NOMO-1 (cell line): ENCODE measurements around the gene PGPEP1.

Source experiments
- DNase-seq, 2 experiments: peaks; one replicate each; lab custom pipeline; 2025; ENCODE audit not compliant: unreplicated experiment in 2 of 2; lab: John Stamatoyannopoulos, UW

Gene PGPEP1

DNA sequence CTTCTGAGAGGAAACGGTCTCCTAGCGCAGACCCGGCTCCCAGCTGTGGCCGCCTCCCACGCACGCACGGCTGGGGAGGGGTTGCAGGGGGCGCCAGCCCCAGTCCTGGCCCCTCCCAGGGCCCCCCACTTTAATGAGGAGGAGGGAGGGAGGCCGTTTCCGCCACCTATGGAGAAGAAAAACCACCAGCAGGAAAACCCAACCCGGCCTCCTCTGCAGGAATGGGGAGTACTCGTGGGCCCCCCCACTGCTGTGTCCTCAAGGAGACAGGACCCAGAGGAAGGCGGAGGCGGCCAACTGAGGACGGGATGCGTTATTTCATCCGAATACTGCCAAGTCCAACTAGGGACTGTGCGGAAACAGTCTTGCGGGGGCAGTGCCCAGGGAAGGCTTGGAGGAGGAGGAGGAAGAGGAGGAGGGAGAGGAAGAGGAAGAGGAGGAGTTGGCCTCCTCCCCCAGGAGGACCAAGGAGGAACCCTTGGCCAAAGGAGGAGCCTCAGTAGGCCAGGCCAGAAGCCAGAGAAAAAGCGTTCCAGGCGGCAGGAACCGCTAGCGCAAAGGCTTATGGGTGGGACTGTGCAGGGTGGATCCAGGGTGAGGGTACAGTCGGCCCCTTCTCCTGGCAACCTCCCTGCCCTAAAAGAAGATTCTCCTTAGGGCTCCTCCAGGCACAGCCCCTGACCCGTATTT is 74.9 kb downstream of the PGPEP1 start:
- peak; percentile 60 to 63 for DNase-seq

DNA sequence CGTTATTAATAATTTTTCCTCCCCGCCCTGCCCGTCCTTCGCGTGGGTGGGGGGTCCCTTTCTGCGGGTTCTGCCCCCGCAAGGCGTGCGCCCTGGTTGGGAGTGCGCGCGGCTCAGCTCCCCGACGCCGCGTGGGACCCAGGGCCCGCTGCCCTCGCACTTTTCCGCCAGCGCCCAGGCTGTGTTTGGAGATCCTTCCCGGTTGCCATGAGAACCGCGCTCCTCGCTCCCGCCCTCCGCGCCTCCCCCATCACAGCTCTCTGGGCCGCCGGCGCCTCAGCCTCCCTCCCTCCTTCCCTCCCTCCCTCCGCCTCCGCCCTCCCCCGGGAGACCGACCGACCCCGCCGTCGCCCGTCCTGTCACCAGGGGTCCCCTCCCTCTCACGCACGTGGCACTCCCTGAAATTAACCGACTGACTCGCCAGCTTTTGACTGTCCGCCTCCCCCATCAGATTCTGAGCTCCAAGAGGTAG is 76.4 kb downstream of the PGPEP1 start:
- peak; percentile 82 to 88 for DNase-seq

- DNase-seq, result peak; percentile 72 to 89
Measured at GRCh38 chr19:18417250-18418028, 77.0 kb downstream of the PGPEP1 start.

GRCh38 chr19:18418029-18418482 is 77.7 kb downstream of the PGPEP1 start:
- DNase-seq, result no peak

DNA sequence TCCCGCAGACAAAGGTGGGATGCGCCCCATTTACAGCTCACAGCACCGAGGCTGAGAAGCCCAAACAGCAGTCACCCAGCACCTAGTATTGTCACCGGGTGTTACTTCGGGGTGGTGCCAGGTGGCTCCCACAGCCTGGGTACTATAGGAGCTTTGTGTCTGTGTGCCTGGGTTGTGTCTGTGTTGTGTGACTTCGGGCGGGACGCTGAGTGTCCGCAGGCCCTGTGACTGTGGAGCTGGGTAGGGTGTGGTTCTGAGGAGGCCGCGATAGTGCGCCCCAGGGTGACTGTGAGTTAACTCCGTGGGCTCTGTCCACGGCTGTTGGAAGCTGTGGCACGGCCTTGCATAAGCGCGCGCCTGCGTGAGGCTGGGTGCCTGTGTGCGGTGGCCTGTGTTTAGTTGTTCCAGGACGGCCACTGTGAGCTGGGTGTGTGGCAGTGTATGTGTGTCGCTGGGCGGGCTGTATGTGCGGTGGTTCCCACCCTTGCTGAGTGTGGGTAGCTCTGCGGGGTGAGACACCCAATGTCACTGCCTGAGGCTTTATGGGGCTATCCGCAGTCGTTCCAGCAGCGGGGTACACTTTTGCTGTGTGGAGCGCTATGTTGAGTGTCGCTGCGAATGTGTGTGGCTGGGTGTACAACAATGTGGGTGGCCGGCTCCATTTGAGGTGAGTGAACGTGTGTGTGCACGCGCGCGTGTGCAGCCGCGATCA is 78.2 kb downstream of the PGPEP1 start:
- DNase-seq, result peak in 1 of 2 experiments; percentile 52

DNA sequence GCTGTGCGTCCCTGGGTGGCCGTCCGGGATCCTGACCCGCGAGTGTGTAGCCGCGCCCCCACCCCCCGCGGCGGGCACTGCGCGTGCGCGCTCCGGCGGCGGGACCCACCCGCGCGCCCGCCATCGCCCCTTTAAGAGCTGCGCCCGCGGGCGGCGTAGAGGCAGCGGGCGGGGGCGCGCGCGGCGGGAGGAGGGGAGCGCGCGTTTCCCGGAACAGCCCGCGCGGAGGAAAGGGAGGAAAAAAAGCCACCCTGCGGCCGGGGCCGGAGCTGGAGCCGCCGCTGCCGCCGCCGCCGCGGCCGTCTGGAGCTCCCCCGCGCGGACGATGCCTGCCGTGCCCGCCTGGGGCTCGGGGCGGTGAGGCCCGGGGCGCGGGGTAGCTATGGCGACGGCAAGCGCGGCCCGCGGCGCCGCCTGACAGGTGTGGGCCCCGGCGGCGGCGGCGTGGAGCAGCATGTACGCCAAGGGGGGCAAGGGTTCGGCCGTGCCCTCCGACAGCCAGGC is 78.8 kb downstream of the PGPEP1 start, which contains the start of gene SSBP4:
Gene SSBP4, plus strand, starts transcription at position 204 of the 504 bp plus-strand sequence. Its CDS starts 251 bp downstream, at position 455.
- DNase-seq, result peak; percentile 59 to 79
